Stimulated activated CD8-positive, alpha-beta memory T cell treated with anti-CD3 and anti-CD28 coated beads, Interleukin-15, amount 100 ng/mL, for 4 hours (primary cell): Measurements from ENCODE around the gene EVA1C.
"Not testable (repeated sequence)": the region's sequence is repeated elsewhere in the genome, so short reads cannot be mapped to it uniquely, and the experiment has no call there.

Source experiments
- DNase-seq, 2 donors: peaks; one replicate each; pipeline ENCODE4 v3.0.0-alpha.2; 2020; ENCODE audit warnings: low read depth in 2 of 2

The EVA1C gene

GRCh38 chr21:32412162-32413014, at the start of gene EVA1C:
EVA1C (plus strand) TSS chr21:32412706; CDS start chr21:32412854, 148 bp downstream.
- peak; percentile 63 to 72 for DNase-seq

DNA sequence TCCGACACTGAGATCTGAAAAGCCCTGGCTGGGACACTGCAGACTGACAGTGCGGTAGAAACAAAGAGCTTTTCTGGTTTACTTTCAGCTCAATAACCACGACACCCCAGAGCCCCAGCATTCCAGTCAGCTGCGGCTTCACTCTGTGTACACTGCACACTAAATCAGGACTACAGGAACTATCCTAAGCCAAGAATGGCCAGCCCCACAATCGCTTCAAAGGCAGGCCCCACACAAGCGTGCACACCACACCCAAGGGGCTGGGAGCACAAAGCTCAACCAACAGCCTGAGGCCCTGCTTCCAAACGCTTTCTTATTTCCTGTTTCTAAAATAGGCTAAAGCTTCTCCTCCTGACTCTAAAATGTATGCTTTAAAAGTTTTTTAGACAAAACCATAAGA, 48.1 kb upstream of the EVA1C start:
- DNase-seq = no peak

- DNase-seq = no peak
These were observed 47.7 kb upstream of the EVA1C start for GRCh38 chr21:32364796-32365195.

DNA sequence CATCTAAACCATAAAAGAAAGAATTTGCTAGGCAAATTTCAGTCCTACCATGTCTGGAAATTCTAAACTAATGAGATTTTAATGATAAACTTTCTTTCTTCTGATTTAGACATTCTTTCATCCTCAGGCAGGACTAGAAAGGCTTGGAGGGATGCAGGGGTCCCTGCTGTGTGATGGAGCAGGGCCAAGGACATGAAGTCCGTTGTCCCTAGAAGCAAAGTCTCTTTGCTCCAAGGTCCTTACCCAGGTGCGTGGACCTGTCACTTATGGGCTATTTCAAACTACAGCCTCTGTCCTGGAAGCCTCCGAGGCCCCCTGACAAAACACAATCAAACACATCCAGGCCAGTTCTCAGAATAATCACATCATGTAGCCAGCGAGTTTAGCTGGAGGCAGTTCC, 46.3 kb upstream of the EVA1C start:
- DNase-seq = no peak

GRCh38 chr21:32367158-32367557, 45.3 kb upstream of the EVA1C start:
- DNase-seq = no peak

GRCh38 chr21:32368386-32368785, 44.1 kb upstream of the EVA1C start:
- DNase-seq = no peak

DNA sequence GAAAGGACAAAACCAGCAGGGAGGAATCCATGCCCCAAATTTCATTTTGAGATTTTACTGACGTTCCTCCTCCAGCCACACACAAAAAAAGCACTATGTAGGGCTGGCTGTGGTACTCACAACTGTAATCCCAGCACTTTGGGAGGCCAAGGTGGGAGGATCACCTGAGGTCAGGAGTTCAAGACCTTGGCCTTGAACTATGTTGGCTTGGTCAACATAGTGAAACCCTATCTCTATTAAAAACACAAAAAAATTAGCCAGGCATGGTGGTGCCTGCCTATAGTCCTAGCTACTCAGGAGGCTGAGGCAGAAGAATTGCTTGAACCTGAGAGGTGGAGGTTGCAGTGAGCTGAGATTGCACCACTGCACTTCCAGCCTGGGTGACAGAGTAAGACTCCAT, 43.5 kb upstream of the EVA1C start:
- not testable (repeated sequence) for DNase-seq

DNA sequence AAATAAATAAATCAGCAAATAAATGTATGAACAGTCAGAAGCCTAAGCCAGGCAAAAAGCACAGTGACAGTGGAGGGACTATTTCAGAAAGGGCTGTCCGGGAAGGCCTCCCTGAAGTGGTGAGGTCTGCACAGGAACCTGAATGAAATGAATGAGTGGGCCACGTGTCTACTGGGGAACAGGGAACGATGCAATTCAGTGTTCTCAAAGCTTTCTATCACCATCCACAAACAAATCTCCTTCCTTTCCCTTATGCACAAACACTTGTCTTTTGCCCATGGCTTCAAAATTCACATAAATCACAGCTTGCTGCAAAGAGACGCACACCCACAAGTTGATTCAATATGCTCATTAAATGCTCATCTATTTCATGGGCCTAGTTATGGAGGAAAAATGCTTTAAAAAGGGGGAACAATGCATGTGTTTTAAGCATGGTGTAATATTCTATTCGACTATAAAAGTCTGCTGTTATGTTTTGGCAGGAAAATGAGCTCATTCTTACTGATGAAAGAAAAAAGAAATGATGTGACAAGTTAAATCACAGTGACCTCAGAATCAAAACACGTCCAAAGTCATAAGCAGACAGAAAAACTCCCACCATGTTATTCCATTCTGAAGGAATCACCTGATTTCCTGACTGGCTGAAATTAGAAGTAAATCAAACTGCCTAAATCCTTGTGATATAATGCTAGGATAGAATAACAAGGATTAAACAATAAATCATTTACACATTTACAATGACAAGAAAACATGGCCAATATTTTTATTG, 41.3 kb upstream of the EVA1C start:
- DNase-seq = no peak

- DNase-seq = no peak
These were observed 40.6 kb upstream of the EVA1C start for GRCh38 chr21:32371913-32372314.

DNA sequence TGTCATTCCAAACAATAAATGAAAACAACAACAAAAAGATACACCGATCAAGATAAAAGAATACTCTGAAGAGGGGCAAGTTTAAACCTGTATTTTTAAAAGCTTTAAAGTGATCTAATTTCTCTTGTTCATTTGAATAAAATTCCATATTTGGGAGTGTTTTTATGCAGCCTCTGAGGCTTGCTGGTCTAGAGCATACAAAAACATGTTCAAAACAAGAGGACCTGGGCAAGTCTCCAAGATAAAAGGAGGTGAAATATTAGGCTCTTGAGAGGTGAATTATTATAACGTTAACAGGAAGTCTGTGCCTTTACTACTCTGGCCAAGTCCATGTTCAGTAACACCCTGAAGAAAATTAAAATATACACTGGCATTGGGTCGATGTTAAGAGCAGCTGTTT, 39.8 kb upstream of the EVA1C start:
- DNase-seq = no peak

GRCh38 chr21:32377506-32377905, 35.0 kb upstream of the EVA1C start:
- no peak for DNase-seq

- DNase-seq = no peak
These were observed 34.5 kb upstream of the EVA1C start for GRCh38 chr21:32377991-32378390.

GRCh38 chr21:32378956-32379355, 33.5 kb upstream of the EVA1C start:
- DNase-seq = no peak

DNA sequence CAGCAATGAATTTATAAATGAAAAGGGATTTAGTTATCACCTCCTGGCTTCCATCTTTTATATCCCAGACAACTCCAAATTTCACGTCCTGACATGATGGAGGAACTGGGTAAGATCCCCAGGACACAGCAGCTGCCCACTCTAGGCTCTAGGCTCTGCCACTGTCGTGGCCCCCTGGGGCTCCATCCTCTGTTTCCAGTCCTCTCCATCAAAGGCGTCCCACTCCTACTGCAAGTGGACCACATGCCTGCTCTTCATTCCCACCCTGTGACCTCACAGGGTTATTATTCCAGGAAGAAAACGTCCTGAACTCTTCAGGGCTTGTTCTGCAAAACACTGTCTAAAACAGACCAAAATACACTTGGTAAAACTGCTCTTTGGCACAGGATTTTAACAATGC, 31.6 kb upstream of the EVA1C start:
- DNase-seq = no peak

DNA sequence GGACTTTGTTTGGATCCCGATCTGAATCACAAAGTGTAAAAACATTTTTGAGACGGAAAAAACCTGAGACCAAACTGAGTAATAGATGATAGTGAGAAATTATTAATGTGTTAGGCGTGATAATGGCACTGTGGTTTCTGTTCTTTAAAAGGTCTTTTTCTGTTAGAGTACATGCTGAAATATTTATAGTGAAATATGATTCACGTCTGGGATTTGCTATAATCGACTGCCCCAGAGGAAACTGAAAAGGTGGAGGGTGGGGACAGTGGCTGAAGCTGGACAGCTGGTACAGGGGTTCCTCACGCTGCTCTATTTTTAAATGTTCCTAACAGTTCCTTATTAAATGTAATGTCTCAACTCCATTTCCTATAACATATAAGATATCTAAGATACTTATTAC, 30.9 kb upstream of the EVA1C start:
- DNase-seq = no peak

- no peak for DNase-seq
These were observed 30.3 kb upstream of the EVA1C start for GRCh38 chr21:32382108-32382644.

DNA sequence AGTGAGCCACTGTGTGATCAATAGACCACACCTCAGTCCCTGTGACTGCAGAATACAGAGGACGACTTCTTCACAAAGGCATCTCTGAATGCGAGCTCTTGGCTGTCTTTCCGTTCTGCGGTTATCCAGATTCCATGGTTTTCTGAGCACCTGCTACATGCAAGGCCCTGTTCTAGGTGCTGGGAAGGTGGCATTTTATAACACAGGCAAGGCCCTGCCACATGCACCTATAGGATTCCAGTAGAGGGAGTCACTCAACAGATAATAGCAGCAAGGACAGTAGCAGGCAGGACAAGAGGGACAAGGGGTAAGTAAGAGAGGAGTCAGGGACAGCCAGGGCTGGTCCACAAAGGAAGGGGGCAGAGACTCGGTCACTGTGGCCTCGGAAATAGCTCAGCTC, 28.7 kb upstream of the EVA1C start:
- DNase-seq = no peak

DNA sequence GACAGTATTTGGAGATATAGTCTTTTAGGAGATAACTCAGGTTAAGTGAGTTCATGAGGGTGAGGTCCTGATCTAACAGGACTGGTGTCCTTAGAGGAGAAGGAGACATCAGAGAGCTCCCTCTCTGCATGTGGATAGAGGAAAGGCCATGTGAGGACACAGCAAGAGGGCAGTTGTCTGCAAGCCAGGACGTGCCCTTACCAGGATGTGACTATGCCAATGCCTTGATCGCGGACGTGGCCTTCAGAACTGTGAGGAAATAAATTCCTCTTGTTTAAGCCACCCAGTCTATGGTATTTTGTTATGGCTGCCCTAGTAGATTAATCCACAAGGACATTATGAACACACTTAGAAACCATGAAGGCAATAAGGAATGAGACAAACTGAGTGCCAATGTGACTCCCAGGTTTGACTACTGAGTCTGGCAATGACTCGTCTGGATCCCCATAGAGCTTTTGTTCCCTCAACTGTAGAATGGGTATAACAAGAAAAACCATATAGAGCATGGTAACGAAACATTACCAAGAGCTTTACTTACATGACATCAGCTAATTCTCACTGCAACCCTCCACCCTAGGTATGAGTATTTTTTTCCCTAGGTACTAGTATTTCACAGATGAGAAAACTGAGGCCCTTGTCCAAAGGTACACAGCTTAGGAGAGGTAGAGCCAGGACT, 26.2 kb upstream of the EVA1C start:
- DNase-seq = no peak

DNA sequence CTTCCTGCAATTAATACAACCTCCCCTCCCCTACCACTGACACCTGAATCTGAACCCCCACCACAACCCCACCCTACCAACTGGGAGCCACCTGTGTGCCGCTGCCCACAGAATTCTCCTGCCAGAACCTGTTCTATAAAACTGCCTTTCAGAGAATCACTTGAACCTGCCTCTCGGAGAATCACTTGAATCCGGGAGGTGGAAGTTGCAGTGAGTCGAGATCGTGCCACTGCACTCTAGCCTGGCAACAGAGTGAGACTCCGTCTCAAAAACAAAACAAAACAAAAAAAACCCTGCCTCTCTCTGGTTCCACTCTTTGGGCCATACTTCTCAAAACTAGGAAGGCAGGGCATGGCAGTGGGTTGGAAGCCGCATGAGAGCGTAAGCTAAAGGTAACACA, 25.4 kb upstream of the EVA1C start:
- no peak for DNase-seq

DNA sequence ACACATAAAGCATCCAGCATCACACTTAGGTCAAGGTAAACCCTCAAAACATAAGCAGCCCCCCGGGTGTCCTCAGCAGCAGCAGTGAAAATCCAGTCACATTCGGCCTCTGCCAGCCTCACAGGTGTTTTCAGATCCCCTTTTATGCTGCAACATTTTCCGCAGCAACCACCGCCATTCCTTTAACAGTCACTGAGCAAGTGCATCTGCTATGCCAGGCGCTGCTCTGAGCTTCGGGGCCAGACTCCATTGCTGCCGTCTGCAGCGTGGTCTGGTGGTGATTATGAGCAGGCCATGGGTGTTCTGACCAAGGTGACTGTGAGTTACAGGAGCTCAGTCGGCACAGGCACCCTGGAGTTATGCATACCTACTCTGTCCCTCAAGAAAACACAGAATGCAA, 24.2 kb upstream of the EVA1C start:
- no peak for DNase-seq

DNA sequence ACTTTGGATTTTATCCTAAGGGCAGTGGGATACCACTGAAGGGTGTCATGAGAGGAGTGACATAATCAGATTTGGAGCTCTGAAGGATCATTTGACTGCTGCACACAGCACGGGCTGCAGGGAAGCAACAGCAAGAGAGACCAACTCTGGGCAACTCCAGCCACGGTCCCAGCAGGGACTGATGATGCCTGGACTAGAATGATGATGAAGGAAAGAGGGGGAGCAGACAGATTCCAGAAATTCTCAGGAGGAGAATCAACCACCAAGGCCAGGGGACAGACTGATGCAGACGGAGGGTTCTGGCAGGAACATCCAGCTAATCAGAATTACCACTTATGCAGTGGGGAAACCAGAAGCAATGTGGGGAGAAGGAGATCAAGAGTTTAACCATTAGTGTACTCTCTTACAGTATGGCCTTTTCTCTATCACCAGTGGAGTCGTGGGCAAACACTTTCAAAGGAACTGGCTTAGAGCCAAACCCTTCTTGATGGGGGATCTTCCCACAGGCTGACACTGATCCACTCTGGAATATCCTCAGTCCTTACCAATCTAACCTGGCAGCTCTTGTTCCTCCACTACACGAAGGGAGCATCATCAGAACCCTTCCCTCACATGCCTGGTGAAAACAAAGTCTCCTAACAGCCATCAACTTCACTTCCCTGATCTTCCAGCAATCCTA, 23.0 kb upstream of the EVA1C start:
- DNase-seq = no peak
